GM12872 (cell line): ENCODE results near the gene USE1.

Experiments
- TF ChIP-seq, protein P1 (sequence below): IDR thresholded peaks from 3 replicates; pipeline ENCODE4 v1.5.1; 2011; ENCODE audit warnings: low read depth, mild to moderate bottlenecking, low read length, moderate library complexity; ENCODE audit not compliant: insufficient read depth

Gene USE1

DNA sequence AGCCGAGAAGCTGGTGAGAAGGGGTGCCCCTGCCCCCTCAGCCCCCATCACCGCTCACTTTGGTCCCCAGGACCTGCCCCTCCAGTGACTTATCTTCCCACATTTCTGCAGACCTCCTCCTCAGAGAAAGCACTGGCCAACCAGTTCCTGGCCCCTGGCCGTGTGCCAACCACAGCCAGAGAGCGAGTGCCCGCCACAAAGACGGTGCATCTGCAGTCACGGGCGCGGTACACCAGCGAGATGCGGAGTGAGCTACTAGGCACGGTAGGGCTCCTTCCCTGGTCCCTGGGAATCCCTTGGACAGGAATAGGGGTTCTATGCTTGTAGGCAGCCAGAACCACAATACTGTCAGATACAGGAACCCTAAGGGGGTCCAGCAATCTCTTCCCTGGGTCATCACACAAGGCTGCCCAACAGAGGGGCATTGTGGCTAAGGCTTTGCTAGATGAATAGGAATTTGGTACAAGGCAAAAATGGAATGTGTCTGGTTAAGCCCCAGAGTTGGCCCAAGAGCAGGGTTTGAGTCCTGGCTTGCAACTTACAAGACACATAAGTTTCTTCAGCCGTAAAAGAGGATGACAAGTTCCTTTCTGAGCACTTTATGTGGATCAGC lies 1.0 kb downstream of the USE1 start:
- TF ChIP-seq, protein P1, sequence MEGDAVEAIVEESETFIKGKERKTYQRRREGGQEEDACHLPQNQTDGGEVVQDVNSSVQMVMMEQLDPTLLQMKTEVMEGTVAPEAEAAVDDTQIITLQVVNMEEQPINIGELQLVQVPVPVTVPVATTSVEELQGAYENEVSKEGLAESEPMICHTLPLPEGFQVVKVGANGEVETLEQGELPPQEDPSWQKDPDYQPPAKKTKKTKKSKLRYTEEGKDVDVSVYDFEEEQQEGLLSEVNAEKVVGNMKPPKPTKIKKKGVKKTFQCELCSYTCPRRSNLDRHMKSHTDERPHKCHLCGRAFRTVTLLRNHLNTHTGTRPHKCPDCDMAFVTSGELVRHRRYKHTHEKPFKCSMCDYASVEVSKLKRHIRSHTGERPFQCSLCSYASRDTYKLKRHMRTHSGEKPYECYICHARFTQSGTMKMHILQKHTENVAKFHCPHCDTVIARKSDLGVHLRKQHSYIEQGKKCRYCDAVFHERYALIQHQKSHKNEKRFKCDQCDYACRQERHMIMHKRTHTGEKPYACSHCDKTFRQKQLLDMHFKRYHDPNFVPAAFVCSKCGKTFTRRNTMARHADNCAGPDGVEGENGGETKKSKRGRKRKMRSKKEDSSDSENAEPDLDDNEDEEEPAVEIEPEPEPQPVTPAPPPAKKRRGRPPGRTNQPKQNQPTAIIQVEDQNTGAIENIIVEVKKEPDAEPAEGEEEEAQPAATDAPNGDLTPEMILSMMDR = no peak

DNA sequence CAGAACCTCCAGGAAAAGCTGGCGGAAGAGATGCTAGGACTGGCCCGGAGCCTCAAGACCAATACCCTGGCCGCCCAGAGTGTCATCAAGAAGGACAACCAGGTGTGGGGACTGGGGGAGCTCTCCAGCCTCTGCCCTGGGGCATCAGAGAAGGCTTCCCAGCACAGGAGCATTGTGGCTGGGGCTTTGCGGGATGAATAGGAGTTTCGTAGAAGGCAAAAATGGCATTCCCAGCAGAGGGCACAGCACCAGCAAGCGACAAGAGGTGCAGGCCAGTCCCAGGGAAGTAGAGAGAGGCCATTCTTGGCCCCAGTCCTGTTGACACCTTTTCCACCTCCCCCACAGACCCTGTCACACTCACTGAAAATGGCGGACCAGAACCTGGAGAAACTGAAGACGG lies 4.1 kb downstream of the USE1 start:
- TF ChIP-seq, protein P1 = no peak

DNA sequence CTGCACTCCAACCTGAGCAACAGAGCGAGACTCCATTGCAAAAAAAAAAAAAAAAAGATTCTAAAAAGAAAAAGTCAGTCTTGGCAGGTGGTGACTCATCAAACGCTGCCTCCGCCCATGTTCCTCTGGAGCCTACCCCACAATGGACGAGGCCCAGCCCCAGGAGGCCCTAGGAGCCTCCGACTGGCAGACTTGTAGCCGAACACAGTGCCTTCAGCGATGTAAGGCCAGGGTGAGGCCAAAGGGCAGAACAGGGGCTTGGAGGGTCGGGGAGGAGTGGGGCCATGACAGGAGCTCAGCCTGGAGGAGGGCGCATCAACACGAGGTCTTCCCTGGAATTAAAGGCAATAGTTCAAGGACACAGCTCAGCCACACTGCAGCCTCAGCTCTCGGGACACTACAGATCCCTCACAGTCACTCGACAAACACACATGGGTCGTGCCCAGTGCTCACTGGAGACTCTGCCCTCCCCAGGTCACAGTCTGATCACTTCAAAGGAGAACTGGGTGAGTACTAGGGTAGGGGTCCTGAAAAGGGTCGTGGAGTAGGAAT lies 5.1 kb downstream of the USE1 start:
- TF ChIP-seq, protein P1 = no peak

DNA sequence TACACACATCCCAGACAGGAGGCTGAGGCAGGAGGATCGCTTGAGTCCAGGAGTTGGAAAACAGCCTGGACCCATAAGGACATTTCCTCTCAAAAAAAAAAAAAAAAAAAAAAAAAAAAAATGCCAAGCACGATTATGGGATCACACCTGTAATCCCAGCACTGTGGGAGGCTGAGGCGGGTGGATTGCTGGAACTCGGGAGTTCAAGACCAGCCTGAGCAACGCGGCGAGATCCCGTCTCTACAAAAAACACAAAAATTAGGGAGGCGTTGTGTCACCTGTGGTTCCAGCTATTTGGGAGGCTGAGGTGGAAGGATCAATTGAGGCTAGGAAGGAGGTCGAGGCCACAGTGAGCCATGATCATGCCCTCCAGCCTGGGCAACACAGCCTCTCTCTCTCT lies 9.9 kb downstream of the USE1 start:
- TF ChIP-seq, protein P1 = no peak

DNA sequence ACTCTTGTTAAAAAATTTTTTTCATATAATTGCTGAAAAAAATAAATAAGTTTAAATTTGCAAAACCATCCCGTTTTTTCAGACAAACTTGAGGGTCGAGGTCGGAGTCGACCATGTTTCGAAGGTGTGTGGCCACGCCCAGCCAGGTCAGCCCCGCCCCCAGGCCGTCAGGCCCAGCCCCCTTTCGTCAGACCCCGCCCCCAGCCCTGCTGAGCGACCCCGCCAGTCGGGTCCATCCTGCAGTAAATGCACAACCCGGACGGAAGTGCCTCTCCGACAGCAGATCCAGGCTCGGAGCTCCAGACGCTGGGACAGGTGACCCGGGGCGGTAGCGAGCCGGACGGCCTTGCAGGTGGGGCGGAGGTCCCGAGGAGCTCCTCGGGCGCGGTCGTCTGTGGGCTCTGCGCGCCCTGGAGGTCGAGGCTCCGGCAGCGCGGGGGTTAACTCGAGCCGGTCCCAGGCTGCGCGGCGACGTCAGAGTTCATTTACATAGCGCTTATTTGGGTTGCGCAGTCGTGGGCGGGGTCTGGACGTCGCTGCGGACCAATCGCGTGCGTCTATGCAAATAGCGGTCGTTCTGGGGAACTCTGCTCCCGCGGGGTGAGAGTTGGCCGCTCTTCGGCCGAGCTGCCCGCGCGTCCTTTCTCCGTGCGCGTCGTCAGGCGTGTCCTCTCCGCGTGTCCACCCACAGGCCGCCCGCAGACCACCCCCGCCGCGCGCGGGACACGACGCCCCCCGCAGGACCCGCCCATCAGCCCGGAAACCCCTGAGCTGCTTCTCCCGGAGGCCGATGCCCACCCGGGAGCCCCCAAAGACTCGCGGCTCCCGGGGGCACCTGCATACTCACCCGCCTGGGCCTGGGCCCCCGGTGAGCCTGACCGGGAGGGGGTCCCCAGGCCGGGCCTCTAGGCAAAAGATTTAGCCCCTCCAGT lies 11.1 kb downstream of the USE1 start, which contains the start of gene OCEL1:
TSS of gene OCEL1 (plus strand) at position 225 of the 932 bp plus-strand sequence. CDS start at position 247, 22 bp downstream.
- TF ChIP-seq, protein P1 = no peak

DNA sequence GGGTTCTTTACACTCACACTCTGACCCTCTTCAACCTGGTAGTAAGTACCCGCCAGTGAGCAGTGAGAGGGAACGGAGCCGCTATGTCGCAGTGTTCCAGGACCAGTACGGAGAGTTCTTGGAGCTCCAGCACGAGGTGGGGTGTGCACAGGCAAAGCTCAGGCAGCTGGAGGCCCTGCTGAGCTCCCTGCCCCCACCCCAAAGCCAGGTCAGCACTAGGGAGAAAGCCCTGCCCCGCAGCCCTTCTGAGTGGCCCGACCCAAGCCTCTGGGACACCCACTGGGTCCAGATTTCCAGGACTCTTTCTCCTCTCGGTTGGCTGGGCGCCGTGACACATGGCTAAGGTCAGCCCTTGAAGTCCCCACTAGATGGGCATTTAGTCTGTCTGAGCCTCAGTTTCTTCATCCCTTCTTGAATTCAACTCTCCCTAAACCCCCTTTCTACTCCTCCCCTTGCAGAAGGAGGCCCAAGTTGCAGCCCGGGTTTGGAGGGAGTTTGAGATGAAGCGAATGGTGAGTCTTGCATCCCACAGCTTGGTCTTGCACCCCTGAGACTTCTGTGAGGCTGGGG lies 12.7 kb downstream of the USE1 start:
- TF ChIP-seq, protein P1 = no peak

DNA sequence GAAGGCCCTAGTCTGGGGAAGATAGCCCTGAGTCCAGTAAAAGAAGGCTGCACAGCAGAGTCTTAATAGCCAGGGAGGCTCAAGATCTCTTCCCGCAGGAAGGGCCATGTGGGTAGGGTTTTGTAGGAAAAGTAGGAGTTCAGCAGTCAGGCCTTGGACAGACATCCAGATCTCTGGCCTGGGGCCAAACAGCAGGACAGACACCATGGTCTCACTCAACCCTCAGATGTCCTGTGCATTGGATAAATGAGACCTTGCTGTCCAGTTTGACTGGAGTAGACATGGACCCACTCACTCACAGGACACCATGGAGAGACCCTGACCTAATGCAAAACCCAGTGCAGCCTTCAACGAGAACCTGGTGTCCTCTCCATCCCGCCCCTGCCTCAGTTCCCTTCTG lies 14.7 kb downstream of the USE1 start:
- TF ChIP-seq, protein P1 = no peak
